ENCODE data around the gene HMCN2.
"Not testable (repeated sequence)": the region's sequence is repeated elsewhere in the genome, so short reads cannot be mapped to it uniquely, and the experiment has no call there.

The HMCN2 gene

DNA sequence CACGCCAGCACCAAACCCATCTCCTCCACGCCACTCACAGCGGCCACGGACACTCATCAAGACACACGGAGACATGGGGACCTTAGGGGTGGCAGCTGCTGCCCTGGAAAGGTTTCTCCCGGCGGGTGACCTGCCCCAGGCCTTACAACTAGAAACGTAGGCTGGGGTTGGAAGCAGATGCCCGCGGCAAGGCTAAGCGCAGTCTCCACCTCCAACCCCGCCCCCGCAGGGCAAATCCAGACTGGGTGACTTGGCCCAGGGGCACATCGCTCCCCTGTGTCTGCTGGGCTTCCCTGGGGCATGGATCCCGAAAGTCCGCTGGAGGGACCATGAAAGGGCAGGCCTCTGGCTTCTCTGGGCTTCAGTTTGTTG, 167.2 kb downstream of the HMCN2 start:
- DNase-seq (ENCODE audit: low read depth in 2 of 2) = no peak

DNA sequence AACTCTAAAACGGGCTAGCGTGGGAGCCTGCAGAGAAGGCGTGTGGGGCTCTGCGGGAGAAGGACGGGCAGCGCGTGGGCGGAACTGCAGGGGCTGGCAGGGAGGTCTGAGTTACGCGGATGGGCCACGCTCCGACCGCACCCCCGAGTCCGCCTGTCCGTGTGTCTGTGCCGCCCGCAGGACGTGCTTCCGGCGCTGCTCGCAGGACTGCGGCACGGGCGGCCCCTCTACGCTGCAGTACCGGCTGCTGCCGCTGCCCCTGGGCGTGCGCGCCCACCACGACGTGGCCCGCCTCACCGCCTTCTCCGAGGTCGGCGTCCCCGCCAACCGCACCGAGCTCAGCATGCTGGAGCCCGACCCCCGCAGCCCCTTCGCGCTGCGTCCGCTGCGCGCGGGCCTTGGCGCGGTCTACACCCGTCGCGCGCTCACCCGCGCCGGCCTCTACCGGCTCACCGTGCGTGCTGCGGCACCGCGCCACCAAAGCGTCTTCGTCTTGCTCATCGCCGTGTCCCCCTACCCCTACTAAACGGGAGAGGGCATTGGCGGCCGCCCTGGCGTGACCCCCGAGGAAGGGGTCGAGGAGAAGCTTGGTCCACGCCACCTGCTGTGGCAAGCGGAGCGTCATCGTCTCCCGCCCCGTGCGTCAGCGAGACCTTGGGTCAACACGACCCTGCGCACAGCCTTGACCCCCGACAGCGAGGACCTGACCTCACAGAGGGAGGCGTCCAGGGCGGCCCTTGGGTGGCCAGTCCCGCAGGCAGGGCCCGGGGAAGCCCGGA, 167.8 kb downstream of the HMCN2 start:
- DNase-seq (ENCODE audit: low read depth in 2 of 2) = peak; percentile 36 to 48

DNA sequence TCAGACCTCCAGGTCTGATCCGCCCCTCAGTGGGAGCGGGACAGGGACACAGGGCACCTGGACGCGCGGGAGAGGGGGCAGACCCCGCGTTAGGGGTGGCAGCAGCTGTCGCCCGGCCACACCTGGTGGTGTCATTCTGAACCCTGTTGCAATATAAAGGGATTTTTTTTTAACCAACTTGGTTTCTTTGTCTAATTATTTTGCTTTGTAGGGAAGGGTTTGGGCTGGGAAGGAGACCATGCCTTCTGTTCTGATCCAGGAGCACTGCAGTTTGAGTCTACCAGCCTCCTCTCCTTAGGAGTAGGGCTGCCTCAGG, 168.3 kb downstream of the HMCN2 start:
- DNase-seq (ENCODE audit: low read depth in 2 of 2) = no peak

DNA sequence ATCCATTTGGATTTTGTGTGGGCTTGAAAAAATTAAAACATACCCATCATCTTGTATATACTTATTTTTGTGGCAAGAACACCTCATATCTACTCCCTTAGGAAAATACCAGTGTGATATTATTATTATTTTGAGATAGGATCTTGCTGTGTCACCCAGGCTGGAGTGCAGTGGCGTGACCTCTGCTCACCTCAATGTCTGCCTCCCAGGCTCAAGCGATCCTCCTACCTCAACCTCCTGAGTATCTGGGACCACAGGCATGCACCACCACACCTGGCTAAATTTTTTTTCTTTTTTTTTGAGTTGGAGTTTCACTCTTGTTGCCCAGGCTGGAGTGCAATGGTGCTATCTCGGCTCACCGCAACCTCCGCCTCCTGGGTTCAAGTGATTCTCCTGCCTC, 169.1 kb downstream of the HMCN2 start:
- not testable (repeated sequence) for DNase-seq (ENCODE audit: low read depth in 2 of 2)

DNA sequence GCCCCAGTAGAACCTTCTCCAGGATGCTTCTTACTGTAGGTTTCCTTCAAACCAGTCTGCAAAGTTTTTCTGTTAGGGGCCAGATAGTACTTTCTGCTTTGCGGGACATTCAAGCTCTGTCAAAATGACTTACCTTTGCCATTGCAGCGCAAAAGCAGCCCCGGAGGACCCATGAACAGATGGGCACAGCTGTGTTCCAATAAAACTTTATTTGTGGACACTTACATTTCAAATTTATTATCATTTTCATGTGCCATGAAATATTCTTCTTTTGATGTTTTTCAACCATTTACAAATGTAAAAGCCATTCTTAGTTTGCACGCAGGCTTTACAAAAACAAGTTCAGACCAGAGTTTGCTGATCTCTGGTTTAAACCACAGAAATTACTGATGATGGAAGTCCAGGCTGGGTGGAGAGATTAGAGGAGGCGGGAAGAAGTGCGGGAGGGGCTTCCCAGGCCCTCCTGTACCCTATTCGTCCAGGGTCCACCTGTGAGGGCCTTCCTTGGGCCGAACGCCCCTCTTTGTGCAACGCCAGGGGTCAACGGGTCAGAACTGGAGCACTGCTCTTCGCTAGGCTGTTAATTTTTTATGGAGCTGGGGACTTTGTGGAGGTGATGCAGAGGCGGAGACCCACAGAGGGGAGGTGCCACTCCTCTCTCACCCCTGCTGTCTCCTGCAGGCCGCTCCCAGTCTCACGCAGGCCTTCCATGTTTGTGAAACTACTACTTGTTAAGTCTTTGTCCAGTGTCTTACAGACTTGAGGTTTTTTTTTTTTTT, 171.6 kb downstream of the HMCN2 start:
- DNase-seq (ENCODE audit: low read depth in 2 of 2) = no peak

DNA sequence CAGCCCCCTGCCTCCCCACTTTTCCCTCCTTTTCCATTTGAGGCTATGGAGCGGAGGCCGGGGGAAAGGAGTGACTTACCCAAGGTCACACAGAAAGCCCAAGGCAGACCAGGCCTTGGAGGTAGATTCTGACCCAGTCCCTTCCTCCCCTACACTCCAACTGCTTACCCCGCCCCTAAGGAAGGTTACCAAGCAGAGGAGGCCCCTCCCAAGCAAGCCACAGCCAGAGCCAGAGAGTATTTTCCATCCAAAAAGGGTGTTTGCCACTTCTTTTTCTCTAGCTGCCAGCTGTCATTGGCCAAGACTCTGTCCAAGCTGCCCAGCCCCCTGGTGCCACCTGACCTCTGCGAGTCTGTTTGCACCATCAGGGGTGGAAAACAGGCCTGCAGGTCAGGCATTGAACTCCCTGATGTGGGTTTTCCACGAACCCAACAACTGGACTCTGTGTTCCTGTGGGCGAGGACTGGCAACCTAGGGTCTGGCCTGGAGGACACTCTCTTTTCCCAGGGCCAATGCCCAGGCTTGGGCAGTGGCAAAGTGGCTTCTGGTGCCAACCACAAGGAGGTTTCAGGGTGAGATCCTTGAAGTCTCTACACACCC, 172.9 kb downstream of the HMCN2 start:
- no peak for DNase-seq (ENCODE audit: low read depth in 2 of 2)

DNA sequence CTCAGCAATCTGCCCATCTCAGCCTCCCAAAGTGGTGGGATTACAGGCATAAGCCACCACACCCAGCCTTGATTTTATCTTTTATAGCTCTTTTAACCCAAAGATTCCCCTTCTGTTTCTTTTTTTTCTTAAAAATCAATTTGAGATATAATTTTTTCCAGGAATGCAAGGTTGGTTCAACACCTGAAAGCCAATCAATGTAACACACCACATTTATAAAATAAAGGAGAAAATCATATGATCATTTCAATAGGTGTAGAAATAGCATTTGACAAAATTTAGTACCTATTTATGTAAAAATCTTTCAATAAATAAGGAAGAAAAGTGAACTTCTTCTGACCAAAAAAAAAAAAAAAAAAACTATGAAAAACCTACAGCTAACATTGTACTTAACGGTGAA, 175.5 kb downstream of the HMCN2 start:
- DNase-seq (ENCODE audit: low read depth in 2 of 2) = no peak

DNA sequence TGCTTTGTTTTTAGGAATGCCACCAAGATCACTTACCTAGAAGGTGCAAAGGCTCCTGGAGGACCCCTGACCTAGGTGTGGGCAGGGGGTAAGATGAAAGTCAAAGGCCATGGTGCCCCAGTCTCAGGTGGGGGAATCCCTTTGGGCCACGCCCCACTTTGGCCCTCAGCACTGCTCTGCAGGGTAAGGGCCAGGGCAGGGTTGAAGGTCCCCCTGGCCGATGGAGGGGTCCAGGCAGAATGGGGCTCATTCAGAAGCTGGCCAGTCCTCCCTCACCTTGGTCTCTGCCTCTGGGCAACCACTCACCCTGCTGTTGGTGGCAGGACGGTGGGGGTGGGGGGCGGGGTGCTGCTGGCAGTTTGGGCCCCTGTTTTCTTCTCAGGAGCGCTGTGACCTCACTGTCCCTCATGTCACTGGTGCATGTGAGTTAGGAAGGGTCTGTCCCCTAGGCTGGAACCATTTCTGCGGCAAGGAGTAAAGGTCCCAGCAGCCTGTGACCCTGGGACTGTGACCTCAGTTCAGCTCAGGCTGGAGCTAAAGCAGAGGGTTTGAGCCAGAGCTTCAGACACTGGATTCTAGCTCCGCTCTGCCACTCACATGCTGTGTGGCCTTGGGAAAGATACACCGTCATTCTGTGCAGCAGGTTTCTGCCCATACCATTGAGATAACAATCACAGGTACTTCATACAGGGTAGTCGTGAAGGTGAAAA, 177.3 kb downstream of the HMCN2 start:
- no peak for DNase-seq (ENCODE audit: low read depth in 2 of 2)

DNA sequence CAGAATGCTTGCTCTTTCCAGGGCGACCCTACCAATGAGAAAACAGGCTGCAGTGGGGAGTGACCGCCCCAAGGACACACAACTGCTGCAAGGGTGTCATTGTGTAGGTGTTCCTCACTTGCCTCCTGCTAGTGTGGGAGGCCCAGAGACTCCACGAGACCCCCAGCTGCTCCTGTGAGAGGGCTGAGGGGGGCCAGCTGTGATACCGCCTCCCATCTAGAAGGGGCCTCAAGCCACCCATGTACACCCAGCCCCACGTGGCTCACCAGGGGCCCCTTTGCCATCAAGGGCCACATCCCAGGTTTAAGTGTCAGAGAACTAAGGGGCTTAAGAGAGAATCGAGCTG, 177.9 kb downstream of the HMCN2 start:
- DNase-seq (ENCODE audit: low read depth in 2 of 2) = no peak

DNA sequence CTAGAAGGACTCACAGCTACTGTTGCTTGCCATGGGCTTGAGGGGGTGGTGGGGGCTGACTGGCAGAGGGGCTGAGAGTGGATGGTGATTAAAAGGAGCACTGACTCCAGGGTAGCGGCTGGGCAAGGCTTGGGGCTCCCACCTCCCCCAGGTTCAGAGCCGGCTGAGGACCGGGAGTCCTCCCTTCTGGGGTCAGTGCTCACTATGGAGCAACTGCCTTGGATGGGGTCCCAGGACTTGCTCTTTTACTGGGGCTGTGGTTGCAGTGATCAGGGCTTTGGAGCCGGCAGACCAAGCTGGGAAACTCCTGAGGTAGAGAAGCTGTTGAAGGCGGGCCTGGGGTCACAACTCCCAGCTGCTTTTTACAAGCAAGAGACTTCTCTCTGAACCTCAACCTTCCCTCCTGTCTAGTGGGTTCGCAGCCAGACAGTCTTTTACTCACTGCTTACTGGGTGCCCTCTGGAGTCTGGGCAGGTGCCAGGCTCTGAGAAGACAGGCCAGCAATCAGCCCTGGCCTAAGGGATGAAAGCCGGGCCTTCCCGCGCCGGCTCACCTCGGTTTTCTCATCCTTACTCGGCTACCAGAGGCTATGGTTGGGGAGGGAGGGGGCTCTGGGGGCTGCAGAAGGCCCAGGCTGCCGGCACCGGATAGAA, 178.4 kb downstream of the HMCN2 start:
- DNase-seq (ENCODE audit: low read depth in 2 of 2) = no peak

DNA sequence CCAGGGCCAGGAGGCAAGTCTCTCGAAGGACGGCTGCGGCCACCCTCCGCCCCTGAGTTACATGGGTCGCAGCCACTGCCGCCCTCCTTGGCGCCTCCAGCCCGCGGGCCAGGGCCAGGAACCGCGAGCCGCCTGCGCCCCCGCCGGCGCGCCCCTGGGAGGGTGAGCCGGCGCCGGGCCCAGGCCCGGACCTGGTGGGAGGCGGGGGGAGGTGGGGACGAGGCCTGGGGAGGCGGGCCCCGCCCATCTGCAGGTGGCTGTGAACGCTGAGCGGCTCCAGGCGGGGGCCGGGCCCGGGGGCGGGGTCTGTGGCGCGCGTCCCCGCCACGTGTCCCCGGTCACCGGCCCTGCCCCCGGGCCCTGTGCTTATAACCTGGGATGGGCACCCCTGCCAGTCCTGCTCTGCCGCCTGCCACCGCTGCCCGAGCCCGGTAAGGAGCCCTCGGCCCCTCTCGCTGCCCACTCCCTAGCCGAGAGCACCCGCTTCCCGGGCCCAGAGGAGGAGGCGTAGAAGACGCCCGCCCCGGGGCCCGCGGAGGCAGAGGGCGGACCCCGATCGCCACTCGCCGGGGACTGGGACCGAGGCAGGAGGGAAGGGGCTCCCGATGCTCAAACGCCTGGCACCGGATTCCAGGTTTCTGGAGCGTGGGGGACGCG, 179.1 kb downstream of the HMCN2 start, which contains the start of gene ASS1:
ASS1 (plus strand) TSS at position 397 of the 657 bp plus-strand sequence. CDS start 7,268 bp downstream, outside the sequence.
- DNase-seq (ENCODE audit: low read depth in 2 of 2) = peak; percentile 22 to 31

DNA sequence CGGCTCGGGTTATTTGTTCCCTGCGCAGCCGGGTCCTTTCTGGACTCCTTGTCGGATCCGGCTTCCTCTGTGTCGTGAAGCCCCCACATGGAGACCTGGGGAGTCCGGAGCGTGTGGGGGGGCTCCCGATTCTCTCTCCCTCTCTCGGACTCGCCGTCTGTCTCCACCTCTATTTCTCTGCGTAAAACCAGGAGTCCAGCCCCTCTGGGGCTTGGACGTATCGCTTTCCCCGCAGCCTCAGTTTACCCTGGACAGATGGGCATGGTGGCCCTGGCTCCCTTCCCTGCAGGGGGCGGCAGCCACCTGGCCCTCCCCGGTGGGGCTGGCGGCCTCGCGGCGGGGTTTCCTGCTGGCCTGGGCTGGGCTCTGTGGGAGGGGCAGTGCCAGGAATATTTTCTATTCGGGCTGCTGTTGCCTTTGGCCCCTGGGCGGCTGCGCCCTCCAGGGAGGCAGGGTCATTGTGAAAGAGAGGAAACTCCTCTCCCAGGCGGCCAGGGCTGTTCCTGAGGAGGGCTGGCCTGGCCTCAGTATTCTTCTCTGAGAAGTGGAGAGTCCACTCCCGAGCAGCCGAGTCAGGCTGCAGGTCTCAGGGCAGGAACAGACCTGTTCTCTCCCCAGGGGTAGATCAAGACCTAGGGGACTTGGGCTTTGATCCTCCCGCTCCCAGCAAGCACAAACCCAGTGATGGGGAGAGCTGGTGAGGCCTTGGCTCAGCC, 179.9 kb downstream of the HMCN2 start:
- no peak for DNase-seq (ENCODE audit: low read depth in 2 of 2)

DNA sequence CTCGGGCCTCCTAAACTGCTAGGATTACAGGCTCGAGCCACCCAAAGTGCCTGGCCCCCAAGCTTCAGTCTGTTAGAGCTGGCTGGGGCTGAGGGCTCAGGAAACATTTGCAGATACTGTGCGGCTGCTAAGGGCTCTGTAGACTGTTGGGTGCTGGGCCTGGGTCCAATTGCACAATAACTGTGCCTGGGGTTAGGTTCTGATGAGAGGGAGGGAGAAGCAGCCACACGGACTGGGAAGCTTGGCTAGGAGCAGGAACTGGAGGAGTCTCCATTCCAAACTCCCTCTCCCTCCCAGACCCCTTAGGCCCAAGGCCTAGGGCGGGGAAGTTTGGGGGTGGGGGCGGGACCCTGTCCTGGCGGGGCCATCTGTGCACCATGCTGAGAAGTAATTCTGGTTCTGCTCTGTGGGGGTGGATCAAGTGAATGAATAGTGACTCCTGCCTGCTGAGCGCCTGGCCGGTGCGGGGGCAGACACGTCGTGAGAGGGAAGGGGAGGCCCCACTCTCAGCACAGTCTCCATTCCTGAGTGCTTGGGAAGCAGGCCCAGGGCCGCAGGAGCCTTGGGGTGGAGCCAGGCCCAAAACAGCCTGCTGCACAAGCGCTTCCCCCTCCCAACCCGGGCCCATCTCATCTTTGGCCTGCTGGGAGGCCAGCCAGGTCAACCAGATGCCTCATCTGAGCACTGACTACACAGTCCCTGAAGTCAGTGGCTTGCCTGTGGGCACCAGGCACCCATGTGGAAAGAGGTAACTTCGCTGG, 180.7 kb downstream of the HMCN2 start:
- DNase-seq (ENCODE audit: low read depth in 2 of 2) = no peak

DNA sequence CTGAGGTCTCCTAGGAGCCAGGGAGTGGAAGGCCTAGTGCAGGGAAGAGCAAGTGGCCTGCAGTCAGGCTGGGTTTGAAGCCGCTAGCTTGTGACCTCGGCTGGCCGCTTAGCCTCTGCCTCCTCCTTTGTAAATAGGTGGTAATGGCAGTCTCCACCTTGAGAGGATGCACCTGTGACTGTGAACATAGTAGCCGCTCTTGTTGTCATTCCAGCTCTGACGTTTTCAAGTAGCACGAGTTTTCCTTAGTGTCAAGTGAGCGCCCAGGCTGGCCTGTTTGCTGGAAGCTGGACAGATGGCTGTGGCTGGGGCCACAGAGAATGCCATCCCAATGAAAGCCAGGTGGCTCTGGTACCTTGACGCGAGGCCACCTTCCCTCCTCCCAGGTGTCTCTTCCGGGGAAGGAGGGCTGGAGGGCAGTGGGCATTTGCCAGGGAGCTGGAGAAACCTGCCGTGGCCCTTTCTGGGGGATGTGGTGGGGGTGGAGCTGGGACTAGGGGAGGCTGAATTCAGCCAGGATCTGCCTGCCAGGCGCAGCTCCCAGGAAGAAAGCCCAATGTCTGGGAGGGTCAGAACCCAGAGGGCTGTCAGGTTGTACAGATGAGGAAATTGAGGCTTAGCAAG, 181.7 kb downstream of the HMCN2 start:
- no peak for DNase-seq (ENCODE audit: low read depth in 2 of 2)

DNA sequence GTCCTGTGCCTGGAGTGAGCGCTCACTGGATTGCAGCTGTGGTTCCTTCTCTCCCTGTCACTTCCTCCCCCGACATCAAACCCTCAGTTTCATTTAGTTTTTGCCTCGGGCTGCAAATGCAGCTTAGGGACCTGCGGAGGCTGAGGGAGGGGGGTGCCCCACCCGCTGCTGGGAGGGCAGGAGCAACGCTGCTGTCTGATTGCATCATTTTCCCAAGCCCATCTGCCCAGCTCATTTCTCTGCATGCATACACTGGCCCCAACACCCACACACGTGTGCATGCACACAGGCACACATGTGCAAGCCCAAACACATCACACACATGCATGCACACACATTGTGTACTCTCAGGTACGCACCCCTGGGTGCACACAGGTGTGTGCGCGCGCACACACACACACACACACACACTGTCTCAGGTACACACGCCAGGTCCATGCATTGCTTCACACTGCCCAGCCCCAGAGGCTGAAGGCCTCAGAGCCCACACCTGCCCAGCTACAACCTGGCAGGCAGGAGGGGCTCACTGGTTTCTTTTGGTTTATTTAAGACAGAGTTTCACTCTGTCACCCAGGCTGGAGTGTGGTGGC, 182.6 kb downstream of the HMCN2 start:
- no peak for DNase-seq (ENCODE audit: low read depth in 2 of 2)

DNA sequence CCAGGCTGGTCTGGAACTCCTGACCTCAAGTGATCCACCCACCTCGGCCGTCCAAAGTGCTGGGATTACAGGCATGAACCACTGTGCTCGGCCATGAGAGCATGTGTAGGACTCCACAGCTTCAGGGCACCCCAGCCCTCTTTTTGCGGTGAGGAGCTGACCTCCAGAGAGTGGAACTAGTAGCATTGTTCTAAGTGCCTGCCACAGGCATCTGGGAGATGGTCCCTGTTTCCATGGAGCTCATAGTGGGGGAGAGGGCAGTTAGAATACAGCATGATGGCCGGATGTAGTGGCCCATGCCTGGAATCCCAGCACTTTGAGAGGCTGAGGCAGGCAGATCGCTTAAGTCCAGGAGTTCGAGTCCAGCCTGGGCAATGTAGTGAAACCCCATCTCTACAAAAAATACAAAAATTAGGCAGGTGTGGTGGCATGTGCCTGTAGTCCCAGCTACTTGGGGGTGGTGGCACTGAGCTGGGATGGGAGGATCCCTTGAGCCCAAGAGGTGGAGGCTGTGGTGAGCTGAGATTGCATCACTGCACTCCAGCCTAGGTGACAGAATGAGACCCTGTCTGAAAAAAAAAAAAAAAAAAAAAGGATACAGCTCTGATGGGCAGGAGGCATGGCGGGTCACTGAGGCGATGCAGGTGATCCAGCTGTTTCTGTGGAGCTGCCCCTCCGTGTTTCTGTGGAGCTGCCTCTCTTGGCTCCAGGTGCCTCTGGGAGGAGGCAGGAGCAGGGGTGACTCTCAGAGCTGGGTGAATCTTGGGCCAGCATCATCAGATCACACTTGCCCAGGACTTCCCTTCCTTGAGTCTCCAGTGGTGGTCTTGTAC, 183.4 kb downstream of the HMCN2 start:
- DNase-seq (ENCODE audit: low read depth in 2 of 2) = no peak

DNA sequence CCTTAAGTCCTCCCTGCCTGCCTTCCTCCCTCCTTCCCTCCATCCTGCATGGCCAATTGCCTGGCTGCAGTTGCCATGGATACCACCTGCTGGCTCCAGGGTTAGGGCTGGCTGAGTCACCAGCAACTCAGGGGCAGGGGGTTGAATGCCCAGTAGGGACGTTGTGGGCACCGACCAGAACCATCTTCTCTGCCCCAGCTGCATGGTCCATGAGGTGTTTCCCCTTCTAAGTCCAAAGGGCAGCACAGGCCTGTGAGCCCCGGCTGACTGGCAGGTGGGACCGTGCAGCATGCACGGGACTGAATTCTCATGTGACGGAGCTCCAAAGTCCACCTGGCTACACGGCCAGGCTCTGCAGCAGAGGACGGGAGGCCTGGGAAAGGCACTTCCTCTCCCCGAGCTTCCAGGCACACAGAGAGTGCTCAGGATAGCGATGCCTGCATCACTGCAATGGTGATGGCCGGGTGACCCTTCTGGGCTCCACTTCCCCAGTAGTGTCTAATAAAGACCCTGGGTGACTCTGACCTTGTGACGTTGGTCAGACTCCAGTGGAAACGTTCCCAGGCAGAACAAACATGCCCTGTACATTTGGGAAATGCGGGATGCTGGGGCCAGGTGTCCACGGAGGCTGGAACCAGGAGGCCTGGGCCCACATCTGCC, 184.9 kb downstream of the HMCN2 start:
- no peak for DNase-seq (ENCODE audit: low read depth in 2 of 2)

DNA sequence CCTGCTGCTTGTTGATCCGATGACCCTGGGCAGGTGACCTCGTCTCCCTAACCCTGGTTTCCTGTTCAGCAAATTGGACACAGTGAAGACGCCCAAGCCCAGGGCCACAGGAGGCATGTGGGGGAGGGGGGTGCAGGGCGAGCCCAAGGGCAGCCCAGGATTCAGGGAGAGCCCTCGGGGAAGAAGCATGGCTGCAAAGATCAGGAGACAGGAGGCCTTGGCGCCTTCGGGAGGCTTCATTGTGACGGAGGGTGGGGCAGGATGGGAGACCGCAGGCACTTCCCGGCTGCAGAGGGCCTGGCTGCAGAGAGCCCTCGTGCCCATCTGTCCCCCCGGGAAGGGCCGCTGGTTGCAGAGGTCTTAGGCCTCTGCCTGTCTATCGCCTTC, 185.4 kb downstream of the HMCN2 start:
- DNase-seq (ENCODE audit: low read depth in 2 of 2) = no peak

Measured in stimulated activated CD8-positive, alpha-beta memory T cell treated with anti-CD3 and anti-CD28 coated beads, Interleukin-2, amount 100 ng/mL, for 48 hours (primary cell).